Measurements from ENCODE around the gene BTBD1.

The BTBD1 gene

GRCh38 chr15:82992436-82992998 is 74.5 kb downstream of the BTBD1 start:
- no peak for TF ChIP-seq CTCF (conservative IDR thresholded peaks at IDR 0.05; ENCODE audit: low read length)
- H3K4me3 ChIP-seq (ENCODE audit: low read length): no peak overlapping the region
- DNase-seq (ENCODE audit: low read depth): no peak

DNA sequence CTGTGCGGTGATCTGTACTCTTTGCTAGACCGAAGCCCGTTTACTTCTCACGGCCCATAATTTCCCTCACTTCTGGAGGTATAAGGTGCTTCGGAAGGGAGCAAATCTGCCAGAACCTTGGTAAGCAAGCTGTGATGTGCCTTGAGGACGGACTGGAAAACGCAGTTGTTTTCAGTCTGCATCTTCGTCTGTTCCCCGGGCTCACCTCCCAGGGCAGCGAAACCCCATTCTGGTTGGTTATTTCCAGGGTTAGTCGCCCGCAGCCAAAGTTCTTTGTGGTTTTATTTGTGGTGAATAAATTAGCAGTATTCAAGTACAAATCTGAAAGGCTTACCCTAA is 80.6 kb downstream of the BTBD1 start:
- DNase-seq (ENCODE audit: low read depth): peak; percentile 15
- no peak for TF ChIP-seq CTCF (conservative IDR thresholded peaks at IDR 0.05; ENCODE audit: low read length)
- H3K4me3 ChIP-seq (ENCODE audit: low read length): peak overlapping the region; percentile 100

DNA sequence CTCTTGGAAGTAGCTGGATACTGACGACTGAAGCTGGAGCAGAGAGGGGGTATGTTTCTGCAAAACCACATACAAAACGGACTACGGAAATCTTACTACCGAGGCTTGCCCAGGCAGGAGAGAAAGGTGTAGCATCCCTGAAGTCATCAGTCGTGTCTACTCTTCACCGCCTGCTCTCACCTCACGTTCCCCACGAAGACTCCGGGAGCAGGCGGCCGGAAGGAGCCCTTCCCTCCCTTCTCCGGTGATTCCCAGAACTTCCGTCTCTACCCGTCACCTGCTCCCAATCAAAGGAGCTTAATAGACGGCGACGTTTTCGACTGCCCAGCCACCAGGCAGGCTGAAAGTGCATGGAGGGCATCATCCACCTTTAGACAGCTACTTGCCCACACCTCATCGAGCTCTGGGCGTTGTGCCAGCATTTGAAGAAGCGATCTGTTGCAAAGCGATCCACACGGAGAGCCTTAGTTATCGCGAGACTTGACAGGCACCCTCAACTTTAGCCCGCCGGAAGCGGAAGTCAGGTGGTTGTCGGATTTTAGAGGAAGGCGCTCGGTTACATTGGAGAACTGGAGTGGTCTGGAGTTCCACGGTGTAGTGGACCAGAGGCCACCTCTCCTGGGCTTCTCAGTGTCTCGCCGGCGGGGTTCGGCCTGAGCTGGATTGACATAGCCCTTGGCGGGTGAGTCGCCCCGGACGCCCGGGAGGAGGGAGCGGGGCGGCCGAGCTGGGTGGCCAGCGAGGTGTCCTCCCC is 81.2 kb downstream of the BTBD1 start, which contains the start of gene RAMAC:
RAMAC (plus strand) TSS at position 523 of the 754 bp plus-strand sequence. CDS start 2,809 bp downstream, outside the sequence.
- no peak for TF ChIP-seq CTCF (conservative IDR thresholded peaks at IDR 0.05; ENCODE audit: low read length)
- H3K4me3 ChIP-seq (ENCODE audit: low read length): peak within 1 kb of the TSS; percentile 100
- DNase-seq (ENCODE audit: low read depth): peak; percentile 95

DNA sequence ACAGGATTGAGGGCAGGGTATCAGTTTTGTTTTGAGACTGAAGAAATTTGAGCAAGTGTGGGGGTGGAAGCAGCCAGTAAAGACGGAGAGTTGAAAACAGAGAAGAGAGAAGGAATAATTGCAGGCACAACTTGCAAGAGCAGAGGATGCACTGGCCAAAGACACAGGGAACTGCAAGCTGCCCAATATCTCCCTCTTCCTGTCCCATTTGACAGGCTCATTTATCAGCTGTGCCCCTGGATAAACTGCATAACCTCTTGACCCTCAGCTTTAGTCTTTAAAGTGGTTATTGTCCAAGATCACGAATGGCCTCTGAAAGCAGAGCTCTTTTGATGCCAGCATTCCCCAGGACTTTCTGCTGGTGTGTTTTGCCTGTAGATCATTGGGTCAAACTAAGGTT is 86.1 kb downstream of the BTBD1 start:
- no peak for TF ChIP-seq CTCF (conservative IDR thresholded peaks at IDR 0.05; ENCODE audit: low read length)
- no peak for DNase-seq (ENCODE audit: low read depth)
- H3K4me3 ChIP-seq (ENCODE audit: low read length): no peak overlapping the region

GRCh38 chr15:82979726-82980125 is 87.3 kb downstream of the BTBD1 start:
- TF ChIP-seq CTCF (conservative IDR thresholded peaks at IDR 0.05; ENCODE audit: low read length): no peak
- no peak overlapping the region for H3K4me3 ChIP-seq (ENCODE audit: low read length)
- DNase-seq (ENCODE audit: low read depth): no peak

DNA sequence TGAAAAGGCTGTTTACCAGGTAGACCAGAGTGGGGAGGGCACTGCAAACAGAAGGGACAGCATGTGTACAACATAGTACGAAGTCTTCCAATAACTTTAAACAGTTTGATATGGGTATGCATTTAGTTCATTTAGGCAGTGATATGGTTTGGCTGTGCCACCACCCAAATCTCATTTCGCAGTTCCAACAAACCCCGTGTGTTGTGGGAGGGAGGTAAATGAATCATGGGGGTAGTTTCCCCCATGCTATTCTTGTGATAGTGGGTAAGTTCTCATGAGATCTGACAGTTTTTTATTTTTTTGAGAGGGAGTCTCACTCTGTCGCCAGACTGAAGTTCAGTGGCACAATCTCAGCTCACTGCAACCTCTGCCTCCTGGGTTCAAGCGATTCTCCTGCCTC is 88.6 kb downstream of the BTBD1 start:
- no peak overlapping the region for H3K4me3 ChIP-seq (ENCODE audit: low read length)
- no peak for DNase-seq (ENCODE audit: low read depth)
- no peak for TF ChIP-seq CTCF (conservative IDR thresholded peaks at IDR 0.05; ENCODE audit: low read length)

DNA sequence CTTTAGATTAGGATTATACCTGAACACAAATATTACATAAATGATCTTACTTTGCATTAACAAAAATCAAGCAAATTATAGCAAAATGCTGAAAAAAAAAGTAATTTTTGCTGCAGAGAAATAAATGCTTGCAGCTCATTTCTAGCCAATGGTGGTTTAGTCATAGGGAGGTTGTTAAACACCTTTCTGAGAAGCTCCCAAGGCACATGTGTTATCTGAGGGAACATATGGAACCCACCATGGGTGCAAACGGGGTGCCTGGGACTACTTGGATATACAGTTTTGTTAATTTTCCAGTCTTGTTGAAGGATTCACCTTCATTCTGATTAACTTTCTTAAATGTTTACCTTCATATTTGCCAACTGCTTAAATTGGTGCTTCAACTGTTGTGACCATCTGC is 90.0 kb downstream of the BTBD1 start:
- DNase-seq (ENCODE audit: low read depth): no peak

More for the DNA sequence above, 90.0 kb downstream of the BTBD1 start:
- no peak for TF ChIP-seq CTCF (conservative IDR thresholded peaks at IDR 0.05; ENCODE audit: low read length)
- no peak overlapping the region for H3K4me3 ChIP-seq (ENCODE audit: low read length)
